ENCODE data around the gene FBXW4. TPM values are rescaled to one million over a fixed set of nuclear protein-coding genes. Genes with fewer than 3 reads are reported as not detected.
A peak's percentile ranks its signal among the peaks of the same experiment; 100 is the strongest.

The FBXW4 gene
- total and polyA plus RNA-seq, 9 of the 15 experiments (the other 6 are each of a cell fraction or from before 2014, with no cell fraction given): 1.0 to 10.6 (median 5.4) TPM

- Histone ChIP-seq H3K36me3 (ENCODE audit: control insufficient read depth, insufficient read depth, low read length) (no peaks in the 10 kb centered on the region), H3K9ac (ENCODE audit: insufficient read depth in 1 of 2, low read depth in 2 of 2, low read length in 2 of 2) (no peak overlapping the region), H3K27ac (ENCODE audit: extremely low read depth, low read depth, low read length) (no peak overlapping the region), H3K9me3 (replicated peaks; ENCODE audit: control insufficient read depth, insufficient read depth, low read depth, low read length) (no peaks in the 10 kb centered on the region), H2AFZ (ENCODE audit: low read depth, low read length) (peak overlapping the region; percentile 86; the same call in 1 of the 2 replicates), H3K4me2 (ENCODE audit: insufficient read depth, low read length) (peak overlapping the region; percentile 66; the same call in 1 of the 2 replicates), H3K4me3 (no peak overlapping the region), H4K20me1 (replicated peaks; ENCODE audit: control insufficient read depth, insufficient read depth, low read length) (no peaks in the 10 kb centered on the region), H3K4me1 (replicated peaks in 1 of 2; ENCODE audit: control insufficient read depth in 2 of 2, insufficient read depth in 2 of 2, low read length in 2 of 2) (peaks cover 13 to 39% of the 10 kb centered on the region in 2 experiments; a peak in 4 of 5 replicates), H3K9me1 (ENCODE audit: control insufficient read depth, insufficient read depth, low read length) (no peaks in the 10 kb centered on the region), H3K79me2 (ENCODE audit: control insufficient read depth, insufficient read depth, low read length) (no peaks in the 10 kb centered on the region), H3K27me3 (ENCODE audit: control insufficient read depth in 2 of 2, insufficient read depth in 2 of 2, low read length in 2 of 2) (no peaks in the 10 kb centered on the region)
- no TSS peak for BruUV-seq (replicated peaks)
- intact Hi-C loops (cut with micrococcal nuclease) (loop anchor here (5.0 kb wide), 1 partner anchor 355 kb away; no protein-coding TSS in a partner anchor), in situ Hi-C loops (cut with MboI) (loop anchor here (5.0 kb wide), 1 partner anchor 265 kb away; no protein-coding TSS in a partner anchor)
- POLR2A ChIA-PET: interaction anchor here (0.6 kb wide), 2 partner anchors 17 to 77 kb away, joined by 3 to 4 read pairs; no protein-coding TSS in a partner anchor
- peak; percentile 42; the same call in 1 of the 2 replicates for TF ChIP-seq SMARCA5 (IDR thresholded peaks at IDR 0.05)
- TF ChIP-seq ZNF436 (CRISPR knock-in tag; IDR thresholded peaks at IDR 0.05): 0 out of 2 replicates have a peak, but pooled peaks have one; percentile 39
- peak; percentile 72 for TF ChIP-seq ZKSCAN3 (CRISPR knock-in tag; IDR thresholded peaks at IDR 0.05)
- peak; percentile 42 for TF ChIP-seq RBM25 (IDR thresholded peaks at IDR 0.05; ENCODE audit: low read depth, low read length, severe bottlenecking)
- TF ChIP-seq RB1 (IDR thresholded peaks at IDR 0.05; ENCODE audit: low read depth): no peak
- no peak for TF ChIP-seq HMGXB4 (CRISPR knock-in tag; IDR thresholded peaks at IDR 0.05)
- no peak for TF ChIP-seq IRF9 (tag; IDR thresholded peaks at IDR 0.05)
- TF ChIP-seq BCOR (IDR thresholded peaks at IDR 0.05): 0 out of 2 replicates have a peak, but pooled peaks have one; percentile 50
- peak; percentile 95 for TF ChIP-seq ZFP36 (IDR thresholded peaks at IDR 0.05; ENCODE audit: low read depth, low read length, partially characterized antibody)
- TF ChIP-seq DMBX1 (CRISPR knock-in tag; IDR thresholded peaks at IDR 0.05; ENCODE audit: borderline replicate concordance): no peak
- WGBS (ENCODE audit: insufficient coverage, low coverage, missing lambda C conversion rate): 49% methylated on average over 5 of the region's 7 CpGs
- FAIRE-seq (no peak), ATAC-seq (no peak), DNase-seq (ENCODE audit: extremely low read depth in 1 of 4, low spot score in 3 of 4) (no peak)
- CTCF ChIA-PET (ENCODE audit: low intra/inter-chr PET ratio): no interaction called here
Measured at GRCh38 chr10:101567165-101568006, 127.6 kb downstream of the FBXW4 start.

Data from K562 (cell line).